ENCODE measurements around the gene PIEZO1.

Gene PIEZO1

DNA sequence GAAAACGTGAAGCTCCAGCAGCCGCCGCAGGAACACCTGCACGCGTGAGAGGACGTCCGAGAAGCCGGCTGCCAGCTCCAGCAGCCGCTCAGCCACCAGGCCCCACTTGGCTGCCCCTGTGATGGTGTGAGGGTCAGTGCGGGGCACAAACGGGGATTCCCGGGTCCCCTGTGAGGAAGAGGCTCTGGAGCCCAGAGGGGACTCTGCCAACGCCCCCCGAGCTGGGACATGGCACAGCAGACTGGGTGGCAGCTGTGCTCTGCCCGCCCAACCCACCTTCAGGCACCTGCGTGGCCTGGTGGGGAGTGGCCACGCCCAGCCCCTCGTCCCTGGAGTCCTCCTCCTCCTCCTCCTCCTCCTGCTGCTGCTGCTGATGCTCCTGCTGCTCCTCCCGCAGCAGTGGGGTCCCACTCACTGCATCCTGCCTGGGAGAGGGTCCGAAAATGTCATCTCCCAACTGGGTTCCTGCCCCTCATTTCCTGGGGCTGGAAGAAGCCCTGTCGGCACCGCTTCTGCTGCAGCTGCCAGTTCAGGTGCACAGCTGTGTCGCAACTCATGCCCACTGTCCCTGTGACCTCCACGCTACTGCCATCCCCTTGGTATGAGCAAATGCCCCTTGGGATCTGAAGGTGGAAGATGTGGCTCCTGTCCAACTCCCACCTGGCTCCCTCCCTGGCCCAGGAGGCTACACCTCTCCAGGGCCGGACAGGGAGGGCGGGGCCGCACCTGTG lies 51.2 kb downstream of the PIEZO1 start:
- DNase-seq (ENCODE audit: low spot score), result no peak

DNA sequence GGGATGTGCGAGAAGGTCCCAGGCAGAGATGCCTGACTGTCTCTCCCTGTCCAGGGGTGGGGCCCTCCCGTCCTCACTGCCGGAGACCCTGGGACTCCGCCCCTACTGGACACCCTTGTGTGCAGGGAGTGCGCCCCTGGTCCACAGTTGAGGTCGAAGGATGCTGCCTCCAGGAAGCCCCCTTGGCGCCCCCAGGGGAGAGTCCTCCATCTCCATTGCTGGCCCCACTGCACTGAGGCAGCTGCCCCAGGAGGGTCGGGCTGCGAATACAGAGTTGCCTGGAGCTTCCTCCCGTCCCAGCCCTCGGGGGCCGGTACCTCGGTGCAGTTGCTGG lies 52.1 kb downstream of the PIEZO1 start:
- no peak for DNase-seq (ENCODE audit: low spot score)

DNA sequence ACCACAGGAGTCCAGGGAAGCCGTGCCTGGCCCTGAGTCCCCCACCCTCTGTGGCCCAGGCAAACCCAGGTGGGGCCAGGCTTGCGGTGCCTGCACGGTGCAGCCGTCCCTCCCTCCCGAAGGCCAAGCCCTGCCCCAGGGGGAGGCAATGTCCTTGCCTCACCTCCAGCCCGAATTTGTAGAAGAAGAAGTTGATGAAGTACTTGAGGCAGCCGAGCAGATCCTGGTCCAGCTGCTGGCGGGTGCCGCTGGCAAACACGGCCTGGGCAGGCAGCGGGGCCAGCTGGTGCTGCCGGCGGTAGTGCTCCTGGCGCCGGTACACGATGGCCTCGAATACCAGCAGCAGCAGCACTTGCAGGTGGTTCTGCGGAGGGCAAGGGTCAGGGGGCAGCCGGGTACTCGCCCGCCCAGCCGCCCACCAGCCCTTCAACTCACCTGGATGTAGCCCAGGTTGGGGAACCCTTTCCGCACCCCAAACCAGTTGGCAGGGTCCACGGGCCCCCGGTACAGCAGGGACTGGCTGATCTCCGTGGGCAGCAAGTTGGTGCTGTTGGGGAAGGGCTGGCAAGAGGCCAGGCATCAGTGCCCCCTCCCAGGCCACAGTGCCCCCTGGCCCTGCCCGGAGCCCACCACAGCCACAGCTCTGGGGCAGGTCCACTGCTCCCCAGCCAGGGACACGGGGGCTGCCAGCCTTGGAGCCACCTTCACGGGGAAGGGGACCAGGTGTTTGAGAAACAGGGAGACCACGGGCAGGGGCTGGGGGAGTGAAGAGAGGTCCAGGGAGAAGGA lies 52.7 kb downstream of the PIEZO1 start:
- DNase-seq (ENCODE audit: low spot score), result no peak

DNA sequence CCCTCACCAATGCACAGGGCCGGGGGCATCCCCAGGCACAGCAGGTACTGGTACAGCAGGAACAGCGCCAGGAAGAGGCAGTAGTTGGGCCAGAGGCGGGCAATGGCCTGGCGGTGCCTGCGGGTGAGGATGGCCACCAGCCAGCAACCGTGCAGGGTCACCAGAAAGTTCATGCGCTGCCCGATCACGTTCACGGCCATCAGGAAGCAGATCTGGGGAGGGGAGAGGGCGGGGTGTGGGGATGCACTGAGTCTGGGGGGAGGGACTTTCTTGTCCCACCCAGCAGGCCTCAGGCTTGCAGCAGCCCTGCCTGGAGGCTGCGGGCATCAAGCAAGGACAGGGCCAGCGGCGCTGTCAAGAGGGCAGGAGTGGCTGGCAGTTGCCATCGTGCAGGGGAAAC lies 53.3 kb downstream of the PIEZO1 start:
- no peak for DNase-seq (ENCODE audit: low spot score)

DNA sequence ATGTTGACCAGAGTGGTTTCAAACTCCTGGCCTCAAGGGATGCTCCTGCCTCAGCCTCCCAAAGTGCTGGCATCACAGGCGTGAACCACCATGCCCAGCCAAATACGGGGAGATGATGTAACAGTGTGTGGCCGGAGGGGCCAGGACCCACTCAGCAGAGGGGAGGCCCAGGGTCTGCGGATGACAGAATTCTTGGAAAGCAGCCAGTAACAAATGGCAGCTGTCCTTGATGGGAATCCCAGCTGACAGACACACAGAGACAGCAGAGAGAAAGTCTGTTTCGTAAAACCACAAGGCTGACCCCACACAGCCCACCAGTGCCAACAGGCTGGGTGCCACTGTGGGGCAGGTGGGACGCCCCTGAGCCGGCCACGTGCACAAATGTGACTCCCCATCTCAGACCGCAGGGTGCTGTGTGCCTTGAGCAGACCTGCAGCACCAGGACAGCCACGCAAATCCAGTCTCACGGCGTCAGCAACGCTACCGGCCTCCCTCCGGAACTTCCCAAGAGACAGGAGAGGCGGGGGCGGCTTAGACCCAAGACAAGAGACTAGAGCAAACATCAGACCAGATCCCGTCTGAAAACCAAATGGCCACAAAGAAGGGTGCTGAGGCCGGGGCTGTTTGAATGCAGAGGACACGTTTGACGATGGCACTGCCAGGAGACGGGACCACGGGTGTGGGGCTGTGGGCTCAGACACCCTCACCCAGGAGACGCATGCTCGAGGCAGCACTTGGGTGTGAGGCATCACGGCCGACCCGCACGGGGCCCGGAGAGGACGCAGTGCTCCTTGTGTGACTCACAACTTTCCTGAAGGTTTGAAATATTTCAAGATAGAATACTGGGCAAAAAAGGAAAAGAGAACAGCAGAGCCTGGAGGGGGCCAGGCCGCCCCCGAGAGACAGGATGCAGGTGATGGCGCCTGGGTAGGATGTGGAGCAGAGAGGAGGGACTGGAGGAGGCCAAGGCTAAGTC lies 54.1 kb downstream of the PIEZO1 start:
- DNase-seq (ENCODE audit: low spot score), result no peak

DNA sequence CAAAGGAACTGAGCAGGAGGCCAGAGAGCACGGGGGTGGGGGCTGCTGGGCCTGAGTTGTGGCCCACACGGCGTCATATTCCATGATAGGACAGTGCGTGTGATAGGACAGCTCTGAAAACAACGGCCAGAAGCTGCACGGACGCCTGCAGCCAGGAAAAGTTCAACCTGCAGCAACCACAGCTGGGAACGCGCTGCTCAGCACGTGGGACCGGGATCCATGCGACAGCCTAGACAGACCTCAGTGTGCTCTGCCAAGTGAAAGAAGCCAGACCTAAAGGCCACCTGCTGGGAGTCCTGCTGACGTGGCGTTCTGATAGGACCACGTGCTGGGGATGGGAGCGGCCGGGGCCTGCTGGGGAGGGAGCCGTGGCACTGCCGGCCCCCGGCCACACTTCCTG lies 57.1 kb downstream of the PIEZO1 start:
- no peak for DNase-seq (ENCODE audit: low spot score)

DNA sequence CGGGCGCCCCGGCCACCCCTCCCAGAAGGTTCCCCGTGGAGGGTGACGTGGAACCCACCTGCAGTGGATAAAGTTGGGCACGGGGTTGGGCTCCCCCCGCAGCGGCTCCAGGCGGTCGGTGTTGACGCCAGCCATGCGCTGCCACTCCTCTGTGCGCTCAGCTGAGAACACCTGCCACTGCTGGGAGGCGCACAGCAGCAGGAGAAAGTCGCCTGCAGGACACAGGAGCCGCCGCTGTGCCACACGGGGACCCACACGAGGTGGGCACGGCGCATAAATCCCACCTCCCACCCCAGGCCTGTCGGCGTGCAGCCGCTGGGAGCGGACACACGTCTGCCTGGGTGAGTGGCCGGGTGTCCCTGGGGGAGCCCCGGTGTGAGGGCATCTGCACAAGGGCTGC lies 58.0 kb downstream of the PIEZO1 start:
- DNase-seq (ENCODE audit: low spot score), result no peak

DNA sequence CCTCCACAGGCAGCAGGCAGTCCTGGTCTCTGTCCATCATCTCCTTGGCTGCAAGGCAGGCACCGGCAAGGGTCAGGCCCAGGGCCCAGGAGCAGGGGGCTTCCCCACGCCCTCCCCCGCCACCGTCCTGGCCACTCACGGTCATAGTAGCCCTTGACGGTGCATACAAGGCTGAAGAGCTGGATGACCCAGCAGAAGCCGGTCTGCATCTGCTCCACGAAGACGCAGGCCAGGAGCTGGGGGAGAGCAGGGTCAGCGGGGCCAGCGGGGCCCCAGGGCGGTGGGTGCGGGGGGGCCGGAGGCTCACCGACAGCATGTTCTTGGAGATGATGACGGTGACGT lies 58.6 kb downstream of the PIEZO1 start:
- DNase-seq (ENCODE audit: low spot score), result no peak

DNA sequence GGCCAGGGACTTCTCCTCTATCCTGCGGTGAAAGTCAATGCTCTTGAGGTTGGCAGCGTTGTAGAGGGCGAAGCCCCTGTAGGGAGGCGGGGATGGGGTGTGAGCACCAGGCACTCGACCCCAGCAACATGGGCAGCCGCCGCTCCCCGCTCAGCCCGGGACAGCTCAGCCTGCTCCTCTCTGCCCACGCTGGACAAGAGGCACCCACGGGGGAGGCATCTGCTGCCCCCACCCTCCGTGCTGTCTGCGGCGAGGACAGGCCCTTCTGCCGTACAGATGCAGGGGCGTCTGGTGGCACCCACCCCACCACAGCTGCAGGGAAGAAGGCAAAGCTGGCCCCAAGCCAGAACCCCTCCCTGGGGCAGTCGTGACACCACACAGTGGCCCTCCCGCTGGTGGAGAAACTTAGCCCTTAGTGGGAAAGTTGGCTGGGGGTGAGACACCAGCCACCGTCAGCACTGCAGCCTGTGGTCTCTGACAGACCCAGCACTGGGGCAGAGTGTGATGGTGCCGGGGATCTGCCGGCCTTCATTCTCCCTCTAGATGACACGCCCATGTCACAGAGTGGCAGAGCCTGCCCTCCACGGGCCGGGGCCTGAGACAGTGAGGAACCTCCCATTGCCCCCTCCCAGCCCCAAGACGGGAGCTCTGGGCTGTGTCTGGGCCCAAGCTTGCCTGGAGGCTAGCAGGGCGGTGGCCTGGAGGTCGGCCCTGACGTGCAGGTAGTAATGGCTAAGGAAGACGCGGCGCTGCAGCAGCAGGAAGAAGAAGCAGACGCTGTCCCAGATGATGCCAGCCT lies 59.2 kb downstream of the PIEZO1 start:
- no peak for DNase-seq (ENCODE audit: low spot score)

DNA sequence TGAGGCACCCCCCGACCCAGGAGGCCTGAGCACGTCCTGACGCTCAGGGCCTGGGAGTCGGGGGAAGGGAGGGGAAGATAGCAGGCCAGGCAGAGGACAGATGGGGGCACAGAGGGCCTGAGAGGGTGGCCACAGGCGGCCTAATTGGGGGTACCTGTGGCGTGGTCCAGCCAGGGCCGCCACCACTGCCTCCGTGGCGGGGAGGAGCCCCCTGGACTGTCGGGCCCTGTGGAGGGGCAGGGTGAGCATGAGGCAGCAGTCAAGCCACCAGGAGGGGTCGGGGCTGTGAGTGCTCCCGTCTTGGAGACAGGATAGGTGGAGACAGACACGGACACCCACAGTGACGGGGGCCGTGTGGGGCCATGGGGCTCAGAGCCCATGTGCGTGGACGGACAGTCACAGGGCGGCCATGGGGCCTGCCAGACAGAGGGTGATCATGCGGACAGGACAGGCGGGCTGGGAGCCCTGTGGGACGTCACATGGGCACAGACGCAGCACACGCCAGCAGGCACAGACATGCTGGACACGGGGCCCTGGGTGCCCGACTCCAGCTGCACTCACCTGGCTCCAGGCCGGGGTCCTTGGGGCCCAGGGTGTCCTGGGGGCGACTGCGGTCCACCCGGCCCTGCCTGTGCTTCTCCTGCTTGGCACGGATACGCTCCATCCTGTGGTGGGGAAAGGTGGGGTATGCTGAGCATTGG lies 60.0 kb downstream of the PIEZO1 start:
- no peak for DNase-seq (ENCODE audit: low spot score)

DNA sequence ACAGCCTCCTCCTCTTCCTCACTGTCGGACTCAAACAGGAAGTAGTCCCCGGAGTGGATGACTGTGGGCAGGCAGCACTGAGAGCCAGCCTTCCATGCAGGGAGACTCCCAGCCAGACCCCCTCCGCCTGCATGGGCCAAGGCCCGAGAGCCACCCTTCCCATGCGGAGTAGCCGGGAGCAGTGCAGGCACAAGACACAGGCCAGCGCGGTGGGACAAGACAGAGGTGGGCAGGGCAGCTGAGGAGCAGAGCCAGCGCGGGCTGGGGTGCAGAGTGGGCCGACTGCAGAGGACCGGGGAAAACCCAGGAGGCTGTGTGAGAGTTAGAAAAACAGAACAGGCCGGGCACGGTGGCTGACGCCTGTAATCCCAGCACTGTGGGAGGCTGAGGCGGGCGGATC lies 61.1 kb downstream of the PIEZO1 start:
- DNase-seq (ENCODE audit: low spot score), result no peak

DNA sequence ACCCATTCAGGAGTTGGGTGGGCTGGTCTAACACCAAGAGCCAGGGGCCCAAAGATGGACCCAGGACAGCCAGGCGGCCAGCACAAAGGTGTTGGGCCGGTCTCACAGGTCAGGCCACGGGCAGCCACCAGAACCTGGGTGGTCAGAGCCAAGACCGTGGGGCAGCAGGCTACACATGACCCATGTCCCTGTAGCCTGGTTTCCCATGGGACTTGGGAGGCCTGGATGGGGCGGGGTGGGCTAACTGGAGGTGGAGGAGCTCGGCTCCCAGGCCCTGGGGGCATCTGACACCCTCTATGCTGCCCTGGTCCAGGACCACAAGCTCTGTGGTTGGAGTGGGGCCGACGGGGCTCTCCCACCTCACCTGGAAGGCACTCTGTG lies 61.5 kb downstream of the PIEZO1 start:
- DNase-seq (ENCODE audit: low spot score), result no peak

DNA sequence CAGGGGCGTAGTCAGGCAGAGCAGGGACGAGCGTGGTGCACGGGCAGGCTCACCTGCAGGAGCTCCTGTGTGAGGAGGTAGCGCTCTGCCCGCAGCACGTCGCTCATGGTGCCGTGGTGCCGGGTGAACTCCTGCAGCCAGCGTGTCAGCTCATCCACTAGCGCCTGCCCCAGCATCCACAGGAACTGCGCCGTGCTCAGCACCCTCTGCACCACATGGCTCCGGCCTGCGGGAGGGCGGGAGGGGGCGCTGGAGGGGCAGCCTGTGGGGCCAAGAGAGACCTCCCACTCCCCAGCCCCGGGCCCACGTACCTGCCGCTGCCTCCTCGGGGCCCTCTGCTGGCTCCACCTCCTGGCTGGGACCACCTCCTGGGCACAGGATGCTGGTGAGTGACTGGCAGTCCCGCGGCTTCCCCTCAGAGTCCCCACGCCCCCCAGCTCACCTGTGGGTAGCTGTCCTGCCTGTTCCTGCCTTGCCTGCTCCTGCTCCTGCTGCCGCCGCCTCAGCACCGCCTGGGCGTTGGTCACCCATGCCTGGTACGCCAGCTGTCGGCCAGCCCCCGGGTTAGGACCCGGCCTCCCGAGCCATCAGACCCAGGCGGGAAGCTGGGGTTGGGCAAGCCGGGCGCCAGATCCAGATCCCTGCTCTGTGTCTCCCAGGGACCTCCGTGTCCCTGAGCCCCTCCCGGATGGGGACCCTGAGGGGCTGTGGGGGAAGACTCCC lies 62.1 kb downstream of the PIEZO1 start:
- DNase-seq (ENCODE audit: low spot score), result no peak

DNA sequence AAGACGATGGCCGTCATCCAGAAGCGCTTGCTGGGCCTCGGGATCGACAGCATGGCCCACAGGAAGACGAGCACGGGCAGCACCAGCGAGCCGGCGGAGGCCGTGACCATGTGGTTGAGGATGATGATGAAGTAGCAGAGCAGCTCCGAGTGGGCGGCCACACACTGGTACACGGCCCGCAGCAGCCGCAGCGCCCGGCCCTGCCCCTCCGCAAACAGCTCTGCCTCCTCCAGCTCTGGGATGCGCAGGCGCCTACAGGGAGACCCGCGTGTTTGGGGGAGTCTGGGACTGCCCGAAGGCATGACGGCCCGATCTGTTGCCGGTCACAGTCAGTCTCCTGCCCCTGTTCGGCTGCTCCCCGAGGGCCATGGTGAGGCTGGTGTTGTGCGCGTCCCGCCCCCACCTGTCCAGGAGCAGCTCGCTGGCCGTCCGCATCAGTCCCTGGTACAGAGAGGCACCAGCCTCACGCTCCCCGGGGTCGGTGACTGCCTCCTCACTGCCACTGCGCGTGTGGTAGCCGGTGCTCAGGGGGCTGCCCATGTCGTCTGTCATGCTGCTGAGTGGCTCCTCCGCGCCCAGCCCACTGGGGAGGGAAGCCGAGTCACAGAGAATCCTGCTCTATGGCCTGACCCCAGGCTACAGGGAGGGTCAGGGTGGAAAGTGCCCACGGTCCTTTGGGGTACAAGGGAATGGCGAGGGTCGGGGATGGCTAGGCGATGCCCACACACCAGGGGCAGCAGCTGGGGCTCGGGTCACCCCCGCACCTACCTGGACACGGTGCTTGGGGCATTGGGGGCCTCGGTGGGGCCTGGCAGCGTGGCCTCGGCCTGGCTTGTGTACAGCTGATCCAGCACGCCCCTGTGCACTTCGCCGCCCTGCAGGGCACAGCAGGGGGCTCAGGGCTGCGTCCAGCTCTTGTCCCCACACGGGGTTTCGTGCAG lies 62.9 kb downstream of the PIEZO1 start:
- DNase-seq (ENCODE audit: low spot score), result no peak

DNA sequence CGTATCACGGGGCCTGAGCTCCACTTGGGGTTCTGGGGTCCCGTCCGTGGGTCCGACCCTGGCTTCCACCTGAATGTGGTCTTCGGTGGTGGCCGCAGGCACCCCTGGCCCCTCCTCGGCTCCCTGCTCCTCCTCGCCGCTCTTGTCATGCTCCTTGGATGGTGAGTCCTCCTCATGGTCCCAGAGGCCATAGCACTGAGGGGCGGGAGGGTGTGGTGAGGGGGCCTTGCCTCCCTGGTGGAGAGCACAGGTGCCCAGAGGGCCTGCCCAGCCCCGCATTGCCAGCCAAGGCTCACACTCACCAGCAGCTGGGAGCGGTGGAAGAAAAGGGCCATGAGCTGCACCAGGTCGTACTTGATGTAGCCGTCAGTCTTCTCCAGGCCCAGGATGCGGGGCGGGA lies 63.8 kb downstream of the PIEZO1 start:
- no peak for DNase-seq (ENCODE audit: low spot score)

DNA sequence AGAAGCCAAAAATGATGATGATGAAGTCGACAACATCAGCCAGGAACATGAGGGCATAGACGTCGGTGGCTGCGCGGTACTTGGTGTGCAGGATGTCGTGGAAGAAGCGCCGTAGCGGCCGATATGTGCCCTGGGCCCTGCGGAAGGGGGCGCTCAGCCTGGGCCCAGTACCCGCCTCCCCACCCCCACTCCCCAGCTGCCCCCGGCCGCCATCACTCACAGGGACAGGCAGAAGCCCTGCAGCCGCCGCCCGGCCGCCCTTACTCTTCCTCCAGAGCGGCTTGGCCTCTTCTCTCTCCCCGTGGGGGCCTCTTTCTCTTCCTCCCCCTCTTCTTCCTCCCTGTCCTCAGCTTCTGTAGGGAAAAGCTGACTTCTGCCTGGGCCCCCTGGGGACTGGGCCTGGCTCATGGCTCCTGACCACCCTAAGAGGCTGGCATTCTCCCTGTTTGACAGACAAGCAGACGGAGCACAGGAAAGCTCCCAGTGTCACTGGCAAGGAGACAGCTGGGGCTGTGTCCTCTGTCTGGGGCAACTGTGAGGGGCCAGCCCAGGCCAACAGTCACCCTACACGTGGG lies 64.5 kb downstream of the PIEZO1 start:
- no peak for DNase-seq (ENCODE audit: low spot score)

DNA sequence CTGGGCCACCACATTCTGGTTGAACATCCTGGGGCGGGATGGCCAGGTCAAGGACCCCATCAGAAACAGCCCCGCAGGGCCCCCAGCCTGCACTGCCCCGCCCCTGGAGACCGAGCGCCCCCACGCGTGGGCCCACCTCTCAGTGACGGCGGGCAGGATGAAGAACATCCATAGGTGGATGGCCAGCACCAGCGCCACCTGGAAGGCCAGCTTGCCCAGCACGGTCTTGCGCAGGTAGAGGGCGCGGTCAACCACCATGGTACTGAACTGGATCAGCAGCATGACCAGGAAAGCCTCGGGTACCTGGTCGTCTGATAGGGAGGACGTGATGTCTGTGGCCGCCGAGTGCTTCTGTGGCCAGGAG lies 65.1 kb downstream of the PIEZO1 start:
- no peak for DNase-seq (ENCODE audit: low spot score)

DNA sequence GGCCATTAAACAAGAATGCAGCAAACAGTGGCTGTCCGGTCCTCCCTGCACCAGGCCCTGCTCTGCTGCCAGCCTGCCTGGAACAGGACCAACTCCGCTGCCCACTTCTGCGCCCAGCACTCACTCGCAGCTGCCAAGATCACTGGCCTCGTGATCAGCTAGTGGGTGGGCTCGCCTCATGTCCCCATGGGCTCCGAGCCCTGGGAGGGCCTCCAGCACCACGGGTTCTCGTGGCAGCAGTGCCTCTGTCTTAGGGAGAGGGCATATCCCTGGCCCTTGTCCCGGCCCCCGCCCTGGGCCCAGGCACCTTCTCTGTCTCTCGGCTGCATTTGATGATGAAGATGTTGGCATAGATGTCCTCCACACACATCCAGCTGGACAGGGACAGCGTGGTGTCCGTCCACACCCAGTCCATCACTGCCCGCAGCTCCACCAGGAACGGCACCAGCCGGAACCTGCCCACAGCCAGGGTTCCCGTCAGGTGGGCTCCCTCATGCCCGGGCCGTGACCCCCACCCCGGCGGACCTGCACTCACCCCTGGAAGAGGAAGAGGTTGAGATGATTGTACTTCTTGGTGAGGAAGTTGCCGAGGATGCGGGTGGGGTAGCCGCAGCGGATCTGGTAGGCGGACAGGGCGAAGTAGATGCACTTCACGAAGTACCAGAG lies 65.6 kb downstream of the PIEZO1 start:
- DNase-seq (ENCODE audit: low spot score), result no peak

DNA sequence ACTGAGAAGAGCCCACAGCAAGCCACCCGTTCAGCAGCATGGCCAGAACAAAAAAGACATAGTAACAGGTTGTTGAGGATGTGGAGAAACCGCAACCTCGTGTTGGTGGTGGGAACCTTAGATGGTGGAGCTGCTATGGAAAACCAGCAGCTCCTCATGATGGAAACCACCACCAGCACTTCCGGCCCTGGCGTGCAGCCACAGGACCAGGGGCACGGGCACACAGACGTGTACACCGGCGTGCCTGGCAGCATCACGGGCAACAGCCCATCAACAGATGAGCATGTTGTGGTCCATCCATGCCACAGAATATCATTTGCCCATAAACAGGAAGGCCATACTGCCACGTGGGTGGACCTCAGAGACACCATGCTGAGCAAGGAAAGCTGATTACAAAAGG lies 66.8 kb downstream of the PIEZO1 start:
- DNase-seq (ENCODE audit: low spot score), result no peak

Data from hematopoietic multipotent progenitor cell treated with erythropoietin and hydrocortisone succinate and interleukin-3 and kit ligand, for 15 days (in vitro differentiated cells).